Breast epithelium (tissue), 4 donors: ENCODE data around the gene DDRGK1. TPM values are rescaled to one million over a fixed set of nuclear protein-coding genes. Genes with fewer than 3 reads are reported as not detected.

Experiments used
- DNase-seq, 2 donors: peaks; one replicate each; pipeline ENCODE4 v3.0.0-alpha.2; 2019; ENCODE audit warnings: low spot score in 2 of 2
- H3K27ac ChIP-seq, 2 donors: fragments of 200-600 bp; sonication (generic) in 1 of 2; one replicate each; pipeline ENCODE4 v1.5.1; 2016 to 2019; ENCODE audit warnings: mild to moderate bottlenecking in 1 of 2
- H3K27me3 ChIP-seq, 2 donors: fragments of 200-600 bp; sonication (generic) in 1 of 2; one replicate each; pipeline versions ENCODE4 v1.5.1 to v1.6.0; 2017 to 2019; ENCODE audit warnings: control low read depth in 1 of 2, mild to moderate bottlenecking in 1 of 2
- H3K36me3 ChIP-seq: fragments of 200-600 bp; one replicate; pipeline ENCODE4 v1.5.1; 2019
- H3K4me1 ChIP-seq, 2 donors: fragments of 200-600 bp; sonication (generic); one replicate each; pipeline ENCODE4 v1.5.1; 2016 to 2019; ENCODE audit warnings: control low read depth in 1 of 2
- H3K4me3 ChIP-seq, 3 donors: fragments of 200-600 bp; sonication (generic); 1 replicate in 2 of 3; 2 replicates in 1 of 3; pipeline ENCODE4 v1.5.1; 2016 to 2019; ENCODE audit warnings: mild to moderate bottlenecking in 3 of 3, moderate library complexity in 2 of 3
- H3K9me3 ChIP-seq, 2 donors: fragments of 200-600 bp; sonication (generic) in 1 of 2; one replicate each; pipeline ENCODE4 v1.5.1; 2016 to 2019; ENCODE audit warnings: control low read depth in 1 of 2
- CTCF ChIP-seq, 3 donors: fragments of 450-650 bp; IDR thresholded peaks; one replicate each; pipeline ENCODE4 v1.5.1; 2016 to 2017; ENCODE audit warnings: antibody characterized with exemption in 3 of 3, mild to moderate bottlenecking in 3 of 3, moderate library complexity in 3 of 3
- POLR2A ChIP-seq: fragments of 450-650 bp; IDR thresholded peaks from one replicate; pipeline ENCODE4 v1.6.1; 2016; ENCODE audit warnings: antibody characterized with exemption, mild to moderate bottlenecking, moderate library complexity
- POLR2AphosphoS5 ChIP-seq, 3 donors: sonication (generic); formaldehyde crosslinking; IDR thresholded peaks; one replicate each; pipeline ENCODE4 v1.6.1; 2017; ENCODE audit warnings: antibody characterized with exemption in 3 of 3
- intact Hi-C: fragments of 100-400 bp; cut with DNase I; formaldehyde crosslinking; loops from one replicate; pipeline ENCODE4 v1.15.1; 2023; ENCODE audit warnings: low total_unique reads
- total RNA-seq, 3 donors: library from RNA; depleted of rRNA; stranded (reverse); fragments of >200 nt; gene quantifications; one replicate each; pipeline ENCODE4 v1.1.0, GENCODE V29; 2016

Gene DDRGK1
- total RNA-seq, 3 donors from 2014 or later, result 87.1 to 91.8 (median 89.8) TPM

GRCh38 chr20:3247638-3248037 is 43.2 kb upstream of the DDRGK1 start:
- H3K27ac ChIP-seq, result no peak overlapping the region
- H3K27me3 ChIP-seq, result no peaks in the 10 kb centered on the region
- no peak overlapping the region for H3K4me3 ChIP-seq
- intact Hi-C loops, result no loop called here
- DNase-seq, result no peak
- no peak for TF ChIP-seq POLR2A
- no peak for TF ChIP-seq CTCF (IDR thresholded peaks at IDR 0.05)
- no peak for TF ChIP-seq POLR2AphosphoS5 (IDR thresholded peaks at IDR 0.05)
- H3K36me3 ChIP-seq, result no peaks in the 10 kb centered on the region
- no peaks in the 10 kb centered on the region for H3K4me1 ChIP-seq
- H3K9me3 ChIP-seq, result no peaks in the 10 kb centered on the region

- H3K27me3 ChIP-seq, result no peaks in the 10 kb centered on the region
- H3K4me3 ChIP-seq, result no peak overlapping the region
- H3K27ac ChIP-seq, result no peak overlapping the region
- no peaks in the 10 kb centered on the region for H3K36me3 ChIP-seq
- intact Hi-C loops, result no loop called here
- no peak for DNase-seq
- no peaks in the 10 kb centered on the region for H3K9me3 ChIP-seq
- no peak for TF ChIP-seq CTCF (IDR thresholded peaks at IDR 0.05)
- no peak for TF ChIP-seq POLR2AphosphoS5 (IDR thresholded peaks at IDR 0.05)
- no peak for TF ChIP-seq POLR2A
- H3K4me1 ChIP-seq, result no peaks in the 10 kb centered on the region
These were observed 42.2 kb upstream of the DDRGK1 start for GRCh38 chr20:3246682-3247081.

- Histone ChIP-seq H3K27me3 (no peaks in the 10 kb centered on the region), H3K9me3 (no peaks in the 10 kb centered on the region), H3K4me1 (no peaks in the 10 kb centered on the region), H3K27ac (no peak overlapping the region), H3K4me3 (no peak overlapping the region), H3K36me3 (no peaks in the 10 kb centered on the region)
- intact Hi-C loops, result no loop called here
- TF ChIP-seq POLR2AphosphoS5 (IDR thresholded peaks at IDR 0.05), result no peak
- TF ChIP-seq CTCF (IDR thresholded peaks at IDR 0.05), result no peak
- no peak for TF ChIP-seq POLR2A
- DNase-seq, result no peak
These were observed 41.2 kb upstream of the DDRGK1 start for GRCh38 chr20:3245711-3246110.

- H3K4me3 ChIP-seq, result no peak overlapping the region
- no peak overlapping the region for H3K27ac ChIP-seq
- TF ChIP-seq POLR2A, result no peak
- TF ChIP-seq CTCF (IDR thresholded peaks at IDR 0.05), result no peak
- no peak for TF ChIP-seq POLR2AphosphoS5 (IDR thresholded peaks at IDR 0.05)
- no peaks in the 10 kb centered on the region for H3K27me3 ChIP-seq
- no peaks in the 10 kb centered on the region for H3K9me3 ChIP-seq
- intact Hi-C loops, result no loop called here
- H3K4me1 ChIP-seq, result no peaks in the 10 kb centered on the region
- no peak for DNase-seq
- no peaks in the 10 kb centered on the region for H3K36me3 ChIP-seq
These were observed 40.7 kb upstream of the DDRGK1 start for GRCh38 chr20:3245156-3245555.

GRCh38 chr20:3244613-3245012 is 40.1 kb upstream of the DDRGK1 start:
- DNase-seq, result no peak
- no peak overlapping the region for H3K27ac ChIP-seq
- H3K27me3 ChIP-seq, result no peaks in the 10 kb centered on the region
- intact Hi-C loops, result no loop called here
- no peak overlapping the region for H3K4me3 ChIP-seq
- H3K36me3 ChIP-seq, result no peaks in the 10 kb centered on the region
- TF ChIP-seq POLR2AphosphoS5 (IDR thresholded peaks at IDR 0.05) (no peak), POLR2A (no peak), CTCF (IDR thresholded peaks at IDR 0.05) (no peak)
- H3K4me1 ChIP-seq, result no peaks in the 10 kb centered on the region
- no peaks in the 10 kb centered on the region for H3K9me3 ChIP-seq
